NCI-H2171 (cell line): Measurements from ENCODE around the gene ZNF724.
"Not testable (repeated sequence)": the region's sequence is repeated elsewhere in the genome, so short reads cannot be mapped to it uniquely, and the experiment has no call there.

Experiments
- DNase-seq: peaks from one replicate; lab custom pipeline; 2025; lab: John Stamatoyannopoulos, UW

ZNF724 gene

DNA sequence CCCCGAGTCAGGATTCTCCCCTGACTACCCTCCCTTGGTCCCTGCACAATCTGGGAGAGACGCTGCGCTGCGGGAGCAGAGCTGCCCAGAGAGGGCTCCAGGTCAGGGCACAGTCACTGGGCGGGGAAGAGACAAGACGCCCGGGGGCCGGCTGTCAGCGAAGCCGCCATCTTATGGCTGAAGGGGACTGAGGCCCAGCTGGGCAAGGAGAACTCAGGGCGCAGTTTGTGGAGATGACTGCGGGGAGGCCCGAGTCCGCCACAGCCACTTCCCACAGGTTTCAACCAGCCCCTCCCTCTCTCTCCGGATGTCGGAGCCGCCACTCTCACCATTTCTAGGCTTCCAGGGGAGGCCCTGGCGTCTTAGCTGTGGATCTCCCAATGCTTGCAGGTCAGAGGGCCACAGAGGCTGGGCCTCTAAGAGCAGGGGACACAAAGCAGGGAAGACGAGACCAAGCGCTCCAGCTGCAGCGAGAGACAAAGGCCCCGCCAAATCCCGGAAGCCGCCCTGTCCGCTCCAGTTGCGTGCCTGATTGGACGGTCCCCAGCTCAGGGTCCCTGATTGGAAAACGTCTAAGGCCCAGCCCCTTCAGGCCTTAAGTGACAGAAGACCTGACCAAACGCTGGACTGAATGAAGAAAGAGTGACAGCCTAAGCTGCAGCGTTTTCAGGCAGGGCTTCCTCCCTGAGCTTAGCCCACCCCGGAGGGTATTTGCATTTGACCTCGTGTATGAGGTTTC lies at the start of gene ZNF724:
Gene ZNF724, minus strand, starts transcription at position 484 of the 739 bp plus-strand sequence. Its CDS starts 152 bp downstream, at position 332.
- DNase-seq: peak; percentile 94

DNA sequence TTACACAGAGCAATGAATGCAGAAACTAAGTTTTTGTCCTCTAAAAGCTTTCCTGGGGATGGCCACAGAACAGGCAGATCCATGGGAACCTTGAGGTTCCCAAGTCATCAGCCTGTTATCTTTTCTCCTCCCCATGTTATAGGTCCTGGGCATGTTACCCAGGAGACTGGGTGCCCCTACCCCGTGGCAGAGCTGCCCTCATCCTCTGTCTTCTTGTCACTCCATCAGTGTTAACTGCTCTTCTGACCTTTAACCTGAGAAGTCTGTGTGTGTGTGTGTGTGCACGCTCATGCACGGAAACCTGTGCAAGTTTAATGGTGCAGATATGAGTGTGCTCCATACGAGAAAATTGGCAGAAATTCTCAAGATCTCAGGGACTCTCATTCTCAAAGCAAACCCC lies 43.9 kb upstream of the ZNF724 start:
- DNase-seq: no peak

DNA sequence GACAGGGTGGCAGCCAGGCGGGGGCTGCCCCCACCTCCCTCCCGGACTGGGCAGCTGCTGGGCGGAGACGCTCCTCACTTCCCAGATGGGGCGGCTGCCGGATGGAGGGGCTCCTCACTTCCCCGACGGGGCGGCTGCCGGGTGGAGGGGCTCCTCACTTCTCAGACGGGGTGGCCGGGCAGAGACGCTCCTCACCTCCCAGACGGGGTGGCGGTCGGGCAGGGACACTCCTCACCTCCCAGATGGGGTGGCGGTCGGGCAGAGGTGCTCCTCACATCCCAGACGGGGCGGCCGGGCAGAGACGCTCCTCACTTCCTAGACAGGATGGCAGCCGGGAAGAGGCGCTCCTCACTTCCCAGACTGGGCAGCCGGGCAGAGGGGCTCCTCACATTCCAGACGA lies 39.8 kb upstream of the ZNF724 start:
- not testable (repeated sequence) for DNase-seq

GRCh38 chr19:23287620-23288019 lies 37.4 kb upstream of the ZNF724 start:
- no peak for DNase-seq

DNA sequence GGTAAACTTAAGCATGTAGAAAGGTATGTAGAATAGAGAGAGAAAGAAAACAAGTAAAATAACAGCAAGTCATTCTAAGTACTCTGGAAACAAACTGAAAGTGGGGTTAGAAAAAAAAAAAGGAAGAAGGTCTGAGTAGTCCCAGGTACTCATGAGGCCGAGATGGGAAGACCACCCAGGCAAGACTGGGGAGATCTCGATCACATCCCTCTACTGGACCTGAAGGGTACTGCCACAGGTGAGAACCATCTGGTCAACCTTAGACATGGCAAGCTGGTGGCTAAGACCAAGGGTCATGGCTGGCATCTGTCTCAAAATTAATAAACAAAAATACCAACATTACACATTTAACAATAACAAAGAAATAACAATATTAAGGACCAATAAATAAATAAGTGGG lies 36.3 kb upstream of the ZNF724 start:
- DNase-seq: no peak

DNA sequence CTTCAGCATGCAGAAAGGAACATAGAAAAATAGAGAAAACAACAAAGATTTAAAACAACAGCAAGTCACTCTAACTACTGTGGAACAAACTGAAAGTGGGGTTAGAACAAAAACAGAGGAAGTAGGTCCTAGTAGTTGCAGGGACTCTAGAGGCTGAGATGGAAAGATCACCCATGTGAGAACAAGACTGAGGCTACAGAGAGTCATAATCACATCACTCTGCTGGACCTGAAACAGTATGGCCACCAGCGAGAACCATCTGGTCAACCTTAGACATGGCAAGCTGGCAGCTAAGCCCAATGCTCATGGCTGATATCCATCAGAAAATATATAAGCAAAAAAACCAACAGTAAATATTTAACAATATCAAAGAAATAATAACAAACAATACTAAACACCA lies 35.8 kb upstream of the ZNF724 start:
- no peak for DNase-seq

GRCh38 chr19:23285326-23285725 lies 35.1 kb upstream of the ZNF724 start:
- not testable (repeated sequence) for DNase-seq

GRCh38 chr19:23283925-23284324 lies 33.7 kb upstream of the ZNF724 start:
- peak; percentile 5 for DNase-seq

- DNase-seq: no peak
These were observed 31.6 kb upstream of the ZNF724 start for GRCh38 chr19:23281663-23282276.

- not testable (repeated sequence) for DNase-seq
These were observed 27.9 kb upstream of the ZNF724 start for GRCh38 chr19:23278118-23278517.

DNA sequence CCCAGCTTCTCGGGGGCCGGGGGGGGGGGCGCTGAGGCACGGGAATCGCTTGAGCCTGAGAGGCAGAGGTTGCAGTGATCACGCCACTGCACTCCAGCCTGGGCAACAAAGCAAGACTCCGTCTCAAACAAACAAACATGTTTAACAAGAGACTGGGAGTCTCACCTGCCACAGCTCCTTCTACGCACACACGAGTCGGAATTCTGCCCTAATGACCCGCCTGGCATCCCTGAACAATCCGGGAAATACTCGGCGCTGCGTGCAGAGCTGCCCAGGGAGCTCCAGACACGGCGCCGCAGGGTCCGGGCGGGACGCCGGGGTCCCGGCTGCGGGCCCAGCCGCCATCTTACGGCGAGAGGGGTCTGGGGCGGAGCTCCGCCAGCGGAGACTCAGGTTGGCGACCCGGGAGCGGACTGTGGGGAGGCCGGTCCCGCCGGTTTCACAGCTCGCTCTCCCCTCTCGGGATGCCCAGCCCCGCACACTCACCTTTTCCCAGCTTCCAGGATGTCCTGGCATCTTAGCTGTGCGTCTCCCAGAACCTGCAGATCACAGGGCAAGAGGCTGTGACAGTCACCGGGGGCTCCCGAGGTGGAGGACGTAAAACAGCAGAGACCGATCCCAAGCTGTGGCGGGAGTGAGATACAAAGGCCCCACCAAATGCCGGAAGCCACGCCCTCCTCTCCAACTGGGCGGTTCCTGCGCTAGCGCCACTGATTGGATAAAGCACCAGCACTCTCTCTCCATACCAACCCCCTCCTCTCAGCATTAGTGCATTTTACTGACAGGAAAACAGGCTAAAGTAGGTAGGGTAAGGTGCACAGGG lies 23.6 kb upstream of the ZNF724 start:
- peak; percentile 88 for DNase-seq

- DNase-seq: no peak
These were observed 22.9 kb upstream of the ZNF724 start for GRCh38 chr19:23273022-23273589.

GRCh38 chr19:23263870-23264590 lies 13.8 kb upstream of the ZNF724 start:
- DNase-seq: no peak

DNA sequence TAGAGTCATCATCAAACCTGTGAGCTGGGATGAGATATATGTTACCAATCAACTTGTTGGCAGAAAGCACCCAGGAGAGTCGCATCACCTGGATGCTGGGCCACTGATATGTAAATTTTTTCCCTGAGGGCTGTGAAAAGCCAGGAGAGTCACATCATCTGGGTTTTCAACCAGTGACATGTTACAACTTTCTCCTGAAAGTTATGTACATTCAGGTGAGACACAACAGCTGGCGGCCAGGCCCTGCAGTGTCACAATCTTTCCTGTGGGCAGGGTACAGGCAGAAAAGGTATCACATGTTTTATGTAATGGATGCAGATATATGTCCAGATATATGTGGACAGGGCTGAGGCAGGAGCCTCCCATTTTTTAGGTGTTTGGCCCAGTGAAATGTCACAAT lies 13.2 kb upstream of the ZNF724 start:
- DNase-seq: no peak

DNA sequence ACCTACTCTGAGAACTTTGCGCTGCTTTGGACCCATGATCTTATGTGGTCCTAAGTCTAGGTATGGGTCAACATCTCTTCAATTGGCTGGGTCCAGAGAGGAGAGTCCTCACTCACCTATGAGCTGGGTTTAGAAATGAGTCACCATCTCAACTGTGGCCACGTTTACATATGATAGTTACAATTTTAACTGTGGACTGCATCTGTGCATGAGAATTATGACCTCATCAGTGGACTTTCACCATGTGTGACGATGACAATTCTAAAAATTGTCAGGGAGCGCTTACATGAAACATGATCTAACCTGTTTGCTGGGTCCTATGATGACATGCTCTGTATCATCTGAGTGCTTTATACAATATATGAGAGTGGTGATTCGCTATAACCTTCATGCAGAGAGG lies 12.7 kb upstream of the ZNF724 start:
- no peak for DNase-seq

DNA sequence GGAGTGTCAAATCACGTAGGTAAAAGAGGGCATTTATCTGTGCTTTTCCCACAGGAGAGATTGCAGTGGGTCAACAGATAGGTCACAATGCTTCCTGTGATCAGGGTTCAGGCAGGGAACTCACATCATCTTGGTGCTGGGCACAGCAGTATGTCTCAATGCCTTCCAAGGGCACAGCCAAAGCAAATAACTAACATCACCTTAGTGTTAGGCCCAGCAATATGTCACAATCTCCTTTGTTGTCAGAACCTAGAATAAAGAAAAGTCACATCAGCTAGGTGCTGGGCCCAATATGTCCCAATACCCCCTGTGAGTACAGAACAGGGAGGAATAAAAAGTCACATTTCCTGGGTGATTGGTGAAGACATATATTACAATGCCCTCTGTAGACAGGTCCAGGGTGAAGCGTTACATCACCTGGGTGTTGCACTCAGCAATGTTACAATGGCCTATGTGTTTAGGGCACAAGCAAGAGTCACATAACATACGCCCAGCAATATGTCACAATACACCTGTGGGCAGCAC lies 11.4 kb upstream of the ZNF724 start:
- DNase-seq: no peak

- no peak for DNase-seq
These were observed 10.8 kb upstream of the ZNF724 start for GRCh38 chr19:23260956-23261355.

GRCh38 chr19:23259961-23260360 lies 9.8 kb upstream of the ZNF724 start:
- no peak for DNase-seq

DNA sequence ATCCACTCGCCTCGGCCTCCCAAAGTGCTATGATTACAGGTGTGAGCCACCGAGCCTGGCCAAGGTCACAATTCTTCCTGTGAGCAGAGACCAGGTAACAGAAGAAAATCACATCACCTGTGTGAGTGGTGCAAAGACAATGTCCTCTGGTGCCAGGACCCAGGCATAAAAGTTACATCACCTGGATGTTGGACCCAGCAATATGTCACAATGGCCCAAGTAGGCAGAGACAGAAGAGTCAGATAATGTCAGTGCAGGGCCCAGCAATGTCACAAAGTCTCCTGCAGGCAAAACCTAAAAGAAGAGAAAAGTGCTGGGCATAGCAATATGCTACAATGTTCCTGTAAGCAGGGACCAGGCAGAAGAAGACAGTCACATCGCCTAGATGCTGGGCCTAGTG lies 5.5 kb upstream of the ZNF724 start:
- no peak for DNase-seq

DNA sequence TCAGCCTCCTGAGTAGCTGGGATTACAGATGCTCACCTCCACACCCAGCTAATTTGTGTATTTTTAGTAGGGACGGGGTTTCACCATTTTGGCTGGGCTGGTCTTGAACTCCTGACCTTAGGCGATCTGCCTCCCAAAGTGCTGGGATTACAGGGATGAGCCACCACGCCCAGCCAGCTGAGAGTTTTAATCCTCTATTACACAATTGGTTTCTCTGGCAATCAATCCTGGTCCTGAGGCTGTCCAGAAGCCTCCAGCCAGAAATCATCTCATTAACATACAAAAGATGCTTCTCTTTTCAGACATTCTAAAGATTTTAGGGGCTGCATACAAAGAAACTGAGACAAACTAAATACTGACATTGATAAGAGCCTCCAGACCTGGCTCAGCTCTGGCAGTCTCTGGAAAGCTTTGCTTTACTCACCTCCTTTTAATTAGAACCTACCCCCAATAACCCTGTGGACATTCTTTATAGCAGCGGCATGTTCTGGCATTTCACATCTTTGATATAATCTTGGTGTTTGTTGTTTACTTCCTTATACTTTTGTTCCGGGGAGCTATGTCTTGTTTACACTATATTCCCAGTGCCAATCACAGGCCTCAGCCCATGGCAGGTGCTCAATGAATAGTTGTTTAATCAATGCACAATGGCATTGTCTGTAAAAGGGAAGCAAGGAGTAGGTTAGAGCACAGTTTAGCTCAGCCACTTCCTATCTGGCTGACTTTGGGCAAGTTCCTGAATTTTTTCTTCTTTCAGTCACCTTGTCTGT lies 4.1 kb upstream of the ZNF724 start:
- DNase-seq: no peak

- not testable (repeated sequence) for DNase-seq
These were observed 3.1 kb upstream of the ZNF724 start for GRCh38 chr19:23253256-23253655.
